Measurements from ENCODE around the gene WDR53. TPM values are rescaled to one million over a fixed set of nuclear protein-coding genes. Genes with fewer than 3 reads are reported as not detected.

WDR53 gene
- total and polyA plus RNA-seq, 9 of the 15 experiments (the other 6 are each of a cell fraction or from before 2014, with no cell fraction given), result 13.0 to 34.5 (median 20.9) TPM

GRCh38 chr3:196528639-196529233 lies 39.6 kb downstream of the WDR53 start (continued):
- TF ChIP-seq, protein P1, sequence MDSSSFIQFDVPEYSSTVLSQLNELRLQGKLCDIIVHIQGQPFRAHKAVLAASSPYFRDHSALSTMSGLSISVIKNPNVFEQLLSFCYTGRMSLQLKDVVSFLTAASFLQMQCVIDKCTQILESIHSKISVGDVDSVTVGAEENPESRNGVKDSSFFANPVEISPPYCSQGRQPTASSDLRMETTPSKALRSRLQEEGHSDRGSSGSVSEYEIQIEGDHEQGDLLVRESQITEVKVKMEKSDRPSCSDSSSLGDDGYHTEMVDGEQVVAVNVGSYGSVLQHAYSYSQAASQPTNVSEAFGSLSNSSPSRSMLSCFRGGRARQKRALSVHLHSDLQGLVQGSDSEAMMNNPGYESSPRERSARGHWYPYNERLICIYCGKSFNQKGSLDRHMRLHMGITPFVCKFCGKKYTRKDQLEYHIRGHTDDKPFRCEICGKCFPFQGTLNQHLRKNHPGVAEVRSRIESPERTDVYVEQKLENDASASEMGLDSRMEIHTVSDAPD (CRISPR knock-in tag; IDR thresholded peaks at IDR 0.05), result no peak
- TF ChIP-seq, protein P2, sequence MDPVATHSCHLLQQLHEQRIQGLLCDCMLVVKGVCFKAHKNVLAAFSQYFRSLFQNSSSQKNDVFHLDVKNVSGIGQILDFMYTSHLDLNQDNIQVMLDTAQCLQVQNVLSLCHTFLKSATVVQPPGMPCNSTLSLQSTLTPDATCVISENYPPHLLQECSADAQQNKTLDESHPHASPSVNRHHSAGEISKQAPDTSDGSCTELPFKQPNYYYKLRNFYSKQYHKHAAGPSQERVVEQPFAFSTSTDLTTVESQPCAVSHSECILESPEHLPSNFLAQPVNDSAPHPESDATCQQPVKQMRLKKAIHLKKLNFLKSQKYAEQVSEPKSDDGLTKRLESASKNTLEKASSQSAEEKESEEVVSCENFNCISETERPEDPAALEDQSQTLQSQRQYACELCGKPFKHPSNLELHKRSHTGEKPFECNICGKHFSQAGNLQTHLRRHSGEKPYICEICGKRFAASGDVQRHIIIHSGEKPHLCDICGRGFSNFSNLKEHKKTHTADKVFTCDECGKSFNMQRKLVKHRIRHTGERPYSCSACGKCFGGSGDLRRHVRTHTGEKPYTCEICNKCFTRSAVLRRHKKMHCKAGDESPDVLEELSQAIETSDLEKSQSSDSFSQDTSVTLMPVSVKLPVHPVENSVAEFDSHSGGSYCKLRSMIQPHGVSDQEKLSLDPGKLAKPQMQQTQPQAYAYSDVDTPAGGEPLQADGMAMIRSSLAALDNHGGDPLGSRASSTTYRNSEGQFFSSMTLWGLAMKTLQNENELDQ (CRISPR knock-in tag; IDR thresholded peaks at IDR 0.05; ENCODE audit: borderline replicate concordance), result no peak
- TF ChIP-seq SRF (CRISPR knock-in tag; IDR thresholded peaks at IDR 0.05) (peak in 1 of 2 experiments; percentile 63; a peak in 1 of 4 replicates), HNRNPH1 (optimal IDR thresholded peaks at IDR 0.05; ENCODE audit: low read depth, low read length) (no peak), RNF2 (IDR thresholded peaks at IDR 0.05) (no peak), ZBTB7A (IDR thresholded peaks at IDR 0.05; ENCODE audit: borderline replicate concordance, control insufficient read depth, low read depth, low read length) (no peak), ZBTB26 (CRISPR knock-in tag; IDR thresholded peaks at IDR 0.05) (no peak), KDM2B (CRISPR knock-in tag; IDR thresholded peaks at IDR 0.05) (no peak), CEBPZ (IDR thresholded peaks at IDR 0.05; ENCODE audit: borderline replicate concordance, low read depth, low read length) (no peak), BRD4 (IDR thresholded peaks at IDR 0.05) (no peak)
- TF ChIP-seq, protein P3, sequence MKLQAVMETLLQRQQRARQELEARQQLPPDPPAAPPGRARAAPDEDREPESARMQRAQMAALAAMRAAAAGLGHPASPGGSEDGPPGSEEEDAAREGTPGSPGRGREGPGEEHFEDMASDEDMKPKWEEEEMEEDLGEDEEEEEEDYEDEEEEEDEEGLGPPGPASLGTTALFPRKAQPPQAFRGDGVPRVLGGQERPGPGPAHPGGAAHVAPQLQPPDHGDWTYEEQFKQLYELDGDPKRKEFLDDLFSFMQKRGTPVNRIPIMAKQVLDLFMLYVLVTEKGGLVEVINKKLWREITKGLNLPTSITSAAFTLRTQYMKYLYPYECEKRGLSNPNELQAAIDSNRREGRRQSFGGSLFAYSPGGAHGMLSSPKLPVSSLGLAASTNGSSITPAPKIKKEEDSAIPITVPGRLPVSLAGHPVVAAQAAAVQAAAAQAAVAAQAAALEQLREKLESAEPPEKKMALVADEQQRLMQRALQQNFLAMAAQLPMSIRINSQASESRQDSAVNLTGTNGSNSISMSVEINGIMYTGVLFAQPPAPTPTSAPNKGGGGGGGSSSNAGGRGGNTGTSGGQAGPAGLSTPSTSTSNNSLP (IDR thresholded peaks at IDR 0.05; ENCODE audit: borderline replicate concordance, low read depth, low read length), result no peak
